ENCODE data around the gene TYW3.

TYW3 gene

GRCh38 chr1:74811436-74812179, 78.7 kb downstream of the TYW3 start:
- no peak for DNase-seq
- no peak for TF ChIP-seq CTCF (IDR thresholded peaks at IDR 0.05; ENCODE audit: borderline replicate concordance, extremely low read depth, low read length, poor library complexity, severe bottlenecking)
- TF ChIP-seq EZH2 (IDR thresholded peaks at IDR 0.05; ENCODE audit: borderline replicate concordance, low read depth, low read length, severe bottlenecking): no peak
- Histone ChIP-seq H3K4me2 (ENCODE audit: insufficient read depth, low read length) (no peak overlapping the region), H3K9me3 (ENCODE audit: insufficient read depth, low read length, severe bottlenecking) (no peaks in the 10 kb centered on the region), H3K79me2 (ENCODE audit: insufficient read depth, low read length) (no peaks in the 10 kb centered on the region), H3K36me3 (ENCODE audit: insufficient read depth, low read length) (no peaks in the 10 kb centered on the region), H3K4me3 (ENCODE audit: low read depth in 1 of 2, low read length in 2 of 2) (no peak overlapping the region), H3K4me1 (ENCODE audit: insufficient read depth, low read length) (no peaks in the 10 kb centered on the region), H3K27me3 (ENCODE audit: insufficient read depth, low read length, poor library complexity) (no peaks in the 10 kb centered on the region), H3K9ac (ENCODE audit: low read depth, low read length) (no peak overlapping the region), H2AFZ (ENCODE audit: low read depth, low read length) (no peak overlapping the region), H4K20me1 (ENCODE audit: insufficient read depth, low read length) (no peaks in the 10 kb centered on the region), H3K27ac (ENCODE audit: low read length) (no peak overlapping the region)
- no peak for ATAC-seq (ENCODE audit: insufficient read depth, low read depth)

- H3K36me3 ChIP-seq (ENCODE audit: insufficient read depth, low read length): no peaks in the 10 kb centered on the region
- H3K27me3 ChIP-seq (ENCODE audit: insufficient read depth, low read length, poor library complexity): no peaks in the 10 kb centered on the region
- H3K9me3 ChIP-seq (ENCODE audit: insufficient read depth, low read length, severe bottlenecking): no peaks in the 10 kb centered on the region
- no peak overlapping the region for H3K27ac ChIP-seq (ENCODE audit: low read length)
- H4K20me1 ChIP-seq (ENCODE audit: insufficient read depth, low read length): no peaks in the 10 kb centered on the region
- no peaks in the 10 kb centered on the region for H3K79me2 ChIP-seq (ENCODE audit: insufficient read depth, low read length)
- ATAC-seq (ENCODE audit: insufficient read depth, low read depth) (no peak), DNase-seq (no peak)
- H3K4me3 ChIP-seq (ENCODE audit: low read depth in 1 of 2, low read length in 2 of 2): no peak overlapping the region
- H3K4me2 ChIP-seq (ENCODE audit: insufficient read depth, low read length): no peak overlapping the region
- TF ChIP-seq EZH2 (IDR thresholded peaks at IDR 0.05; ENCODE audit: borderline replicate concordance, low read depth, low read length, severe bottlenecking) (no peak), CTCF (IDR thresholded peaks at IDR 0.05; ENCODE audit: borderline replicate concordance, extremely low read depth, low read length, poor library complexity, severe bottlenecking) (no peak)
- H2AFZ ChIP-seq (ENCODE audit: low read depth, low read length): no peak overlapping the region
- H3K4me1 ChIP-seq (ENCODE audit: insufficient read depth, low read length): no peaks in the 10 kb centered on the region
- H3K9ac ChIP-seq (ENCODE audit: low read depth, low read length): no peak overlapping the region
Observed at GRCh38 chr1:74812180-74812541, 79.2 kb downstream of the TYW3 start.
